ENCODE measurements around the gene TAS2R43.
"Not testable (repeated sequence)": the region's sequence is repeated elsewhere in the genome, so short reads cannot be mapped to it uniquely, and the experiment has no call there.

The TAS2R43 gene

GRCh38 chr12:11059784-11060183 is 32.3 kb downstream of the TAS2R43 start:
- DNase-seq (ENCODE audit: low read depth in 2 of 2), result no peak

- DNase-seq (ENCODE audit: low read depth in 2 of 2), result no peak
These were observed 33.1 kb downstream of the TAS2R43 start for GRCh38 chr12:11059041-11059440.

- no peak for DNase-seq (ENCODE audit: low read depth in 2 of 2)
These were observed 36.8 kb downstream of the TAS2R43 start for GRCh38 chr12:11055306-11055705.

- not testable (repeated sequence) for DNase-seq (ENCODE audit: low read depth in 2 of 2)
These were observed 42.1 kb downstream of the TAS2R43 start for GRCh38 chr12:11049806-11050531.

- not testable (repeated sequence) for DNase-seq (ENCODE audit: low read depth in 2 of 2)
These were observed 50.7 kb downstream of the TAS2R43 start for GRCh38 chr12:11041366-11041765.

Data from stimulated activated CD8-positive, alpha-beta memory T cell treated with anti-CD3 and anti-CD28 coated beads, Interleukin-2, amount 100 ng/mL, for 1 hour (primary cell).